Cerebellar cortex (tissue), 1 donor: ENCODE measurements around the gene LAMA5.
A peak's percentile ranks its signal among the peaks of the same experiment; 100 is the strongest.

Experiments
- DNase-seq: peaks from one replicate; pipeline ENCODE4 v3.0.0-alpha.2; 2015; ENCODE audit warnings: low spot score

LAMA5 gene

DNA sequence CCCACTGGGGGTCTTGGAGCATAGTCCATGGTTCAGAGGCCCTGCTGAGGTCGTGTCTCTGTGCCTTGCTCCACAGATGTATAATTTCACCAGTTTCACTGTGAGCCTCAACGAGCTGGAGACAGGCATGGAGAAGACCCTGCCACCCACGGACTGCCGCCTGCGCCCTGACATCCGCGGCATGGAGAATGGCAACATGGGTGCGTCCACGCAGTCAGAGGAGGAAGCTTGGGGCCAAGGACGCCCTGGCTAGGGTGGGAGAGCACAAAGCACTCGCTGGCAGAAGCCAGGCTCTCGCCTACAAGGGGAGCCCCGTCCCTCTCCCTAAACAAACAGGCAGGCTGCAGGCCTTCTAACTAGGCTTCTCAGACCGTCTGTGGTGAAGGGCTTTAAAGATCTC, 78.0 kb downstream of the LAMA5 start:
- DNase-seq = no peak

GRCh38 chr20:62288535-62289105, 78.5 kb downstream of the LAMA5 start:
- peak; percentile 71 for DNase-seq

- DNase-seq = no peak
These were observed 79.2 kb downstream of the LAMA5 start for GRCh38 chr20:62287759-62288534.

DNA sequence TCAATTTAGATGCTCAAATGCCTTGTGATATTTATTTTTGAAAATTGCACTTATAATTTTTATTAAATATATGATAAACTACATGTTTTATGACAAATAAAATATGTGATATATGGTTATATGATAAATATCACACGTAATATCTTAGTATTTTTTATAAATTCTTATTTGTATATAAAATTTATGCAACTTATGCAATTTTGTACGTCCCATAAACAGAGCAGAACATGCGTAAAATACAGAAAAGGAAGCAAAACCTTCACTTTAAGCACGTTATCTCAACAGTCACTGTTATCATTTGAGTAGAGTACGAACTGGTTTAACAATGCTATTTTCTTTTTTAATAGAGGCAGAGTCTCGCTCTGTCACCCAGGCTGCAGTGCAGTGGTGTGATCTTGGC, 80.0 kb downstream of the LAMA5 start:
- no peak for DNase-seq

- DNase-seq = peak; percentile 67
These were observed 80.5 kb downstream of the LAMA5 start for GRCh38 chr20:62286493-62287064.

GRCh38 chr20:62285722-62286121, 81.4 kb downstream of the LAMA5 start:
- no peak for DNase-seq

GRCh38 chr20:62285151-62285550, 82.0 kb downstream of the LAMA5 start:
- no peak for DNase-seq

- DNase-seq = no peak
These were observed 82.7 kb downstream of the LAMA5 start for GRCh38 chr20:62284448-62284847.

DNA sequence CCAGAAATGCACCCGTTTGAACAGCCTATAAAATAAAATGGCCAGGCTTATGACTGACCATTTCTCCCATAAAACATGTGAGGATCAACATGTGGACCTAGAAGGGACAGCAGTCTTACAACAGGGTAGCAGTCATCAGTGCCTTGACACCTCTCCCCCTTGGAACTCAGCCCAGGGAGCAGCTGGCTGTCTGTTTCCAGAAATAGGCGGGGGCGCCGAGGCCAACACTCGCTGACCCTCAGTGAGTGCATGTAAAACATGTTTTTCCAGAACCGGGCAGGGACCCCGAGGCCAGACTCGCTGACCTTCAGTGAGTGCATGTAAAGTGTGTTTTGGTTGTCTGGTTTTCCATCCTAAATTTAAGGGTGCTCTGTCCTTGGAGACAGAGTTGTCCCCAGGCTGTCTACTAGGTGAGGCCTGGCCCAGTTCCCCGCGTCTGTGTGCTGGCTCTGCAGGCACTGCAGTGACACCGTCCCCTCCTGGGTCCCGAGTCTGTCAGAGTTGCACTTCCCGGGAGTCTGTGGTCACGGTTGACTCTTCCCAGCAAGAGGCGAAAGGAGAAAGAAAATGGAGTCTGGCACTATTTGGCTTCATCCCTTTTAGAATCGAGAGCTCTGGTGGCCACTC, 84.1 kb downstream of the LAMA5 start:
- DNase-seq = no peak

- no peak for DNase-seq
These were observed 85.0 kb downstream of the LAMA5 start for GRCh38 chr20:62282103-62282502.

DNA sequence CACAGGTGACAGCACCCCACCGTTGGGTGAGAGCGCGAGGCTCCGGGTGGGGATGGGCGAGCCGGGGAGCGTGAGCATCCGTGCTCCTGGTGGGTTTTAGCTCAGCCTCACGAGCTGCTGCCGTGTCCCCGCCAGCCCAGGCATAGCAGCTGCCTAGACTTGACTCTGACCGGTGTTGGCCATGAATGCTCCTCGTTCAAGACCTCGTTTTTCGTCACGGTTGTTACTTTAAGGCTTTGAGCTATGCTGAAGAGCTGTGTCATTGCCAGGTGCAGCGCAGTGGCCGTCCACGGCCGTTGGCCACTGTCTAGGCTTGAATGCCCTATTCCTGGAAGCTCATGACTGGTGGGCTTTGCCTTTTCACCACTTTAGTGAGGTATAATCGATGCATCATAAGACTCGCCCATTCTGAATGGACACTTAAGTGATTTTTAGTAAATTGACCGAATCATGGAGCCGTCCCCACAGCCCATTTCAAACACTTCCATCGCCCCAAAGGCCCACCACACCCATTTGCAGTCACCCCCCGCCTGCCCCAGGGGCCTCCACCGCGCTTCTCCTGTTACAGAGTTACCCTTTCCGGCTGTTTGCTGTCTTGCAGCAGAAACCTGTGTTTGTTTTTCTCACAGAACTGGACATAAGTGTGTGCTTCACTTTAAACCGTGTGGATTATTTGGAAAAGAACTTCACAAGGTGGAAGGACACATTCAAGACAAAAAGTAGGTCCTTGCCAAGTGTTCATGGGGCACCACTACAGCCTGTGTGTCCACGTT, 85.8 kb downstream of the LAMA5 start:
- DNase-seq = no peak

DNA sequence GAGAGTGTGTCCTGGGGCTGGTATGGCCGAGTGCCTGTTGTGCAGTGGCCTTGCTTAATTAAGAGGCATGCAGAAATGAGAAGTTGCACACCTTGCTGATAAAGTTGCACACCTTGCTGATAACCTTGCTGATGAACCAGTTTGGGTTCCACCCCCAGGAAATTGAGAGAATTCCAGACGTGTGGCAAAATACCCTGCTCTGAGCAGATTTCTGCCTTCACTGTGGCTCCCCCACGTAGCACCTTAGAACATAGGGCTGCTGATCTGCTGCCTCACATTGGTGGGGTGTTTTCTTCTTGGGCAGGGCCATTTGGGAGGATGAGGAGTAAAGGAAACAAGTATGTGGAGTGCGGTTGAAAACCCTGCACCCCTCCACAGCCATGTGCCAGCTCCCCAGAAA, 86.8 kb downstream of the LAMA5 start:
- no peak for DNase-seq

DNA sequence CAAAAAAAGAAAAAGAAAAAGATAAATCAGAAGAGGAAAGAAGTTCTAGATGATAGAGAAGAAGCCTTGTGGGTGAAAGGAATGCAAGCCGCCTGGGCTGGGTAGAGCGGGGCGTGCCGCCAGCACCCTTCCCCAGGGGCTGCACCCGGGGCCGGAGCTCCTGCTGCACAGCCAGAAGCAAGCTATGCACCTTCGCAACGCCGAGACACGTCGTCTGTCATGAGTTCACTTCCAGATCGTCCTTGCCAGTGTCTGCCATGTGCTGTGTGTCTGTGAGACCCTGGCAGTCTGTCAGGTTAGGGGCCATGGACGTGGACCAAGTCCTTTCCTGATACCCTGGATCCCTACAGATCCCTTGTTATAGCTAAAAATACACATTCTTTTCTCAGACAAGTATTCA, 89.9 kb downstream of the LAMA5 start:
- peak; percentile 49 for DNase-seq

DNA sequence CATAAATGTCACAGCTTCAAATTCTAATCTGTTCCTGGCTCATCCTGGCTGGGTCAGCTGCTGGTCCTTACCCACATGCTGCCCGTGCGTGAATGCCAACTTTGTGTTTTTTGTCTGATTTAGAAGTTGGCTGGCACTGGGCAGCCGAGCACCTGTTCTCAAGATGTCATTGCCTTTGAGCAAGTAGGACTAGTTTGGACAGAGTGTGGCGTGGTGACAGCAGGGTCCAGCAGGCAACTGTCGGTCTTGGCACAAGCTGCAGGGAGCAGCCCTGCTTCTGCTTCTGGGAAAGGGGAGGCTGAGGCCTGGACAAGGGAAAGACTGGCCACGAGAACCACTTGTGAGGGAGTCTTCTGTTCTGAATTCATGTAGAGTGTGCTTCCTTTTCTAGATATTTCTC, 90.7 kb downstream of the LAMA5 start:
- DNase-seq = peak; percentile 98

GRCh38 chr20:62275219-62275618, 91.9 kb downstream of the LAMA5 start:
- no peak for DNase-seq

DNA sequence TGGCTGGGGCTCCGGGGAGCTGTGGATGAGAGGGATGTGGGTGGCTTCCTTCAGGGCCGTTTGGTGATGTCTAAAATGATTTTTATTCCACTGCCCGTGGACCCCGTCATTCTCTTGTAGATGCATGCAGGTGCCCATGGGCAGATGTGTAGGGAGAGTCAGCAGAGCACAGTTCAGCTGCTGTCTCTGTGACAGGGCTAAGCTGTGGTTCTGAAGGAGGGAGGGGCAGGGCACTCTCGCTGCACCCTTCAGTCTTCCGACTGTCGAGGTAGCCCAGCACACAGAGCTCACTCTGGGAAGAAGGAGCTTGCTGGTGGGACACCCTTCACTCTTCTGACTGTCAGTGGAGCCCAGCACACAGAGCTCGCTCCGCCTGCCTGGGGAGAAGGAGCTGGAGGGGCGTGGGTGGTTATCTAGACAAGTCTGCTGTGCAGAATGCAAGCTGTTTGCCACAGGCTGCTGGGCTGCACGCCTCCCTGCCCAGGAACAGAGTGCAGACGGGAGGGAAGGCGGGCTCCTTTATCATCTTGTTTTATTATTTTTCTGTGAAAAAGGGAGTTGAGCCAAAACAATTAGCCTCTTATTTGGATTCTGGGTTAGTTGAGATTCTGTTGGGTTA, 92.7 kb downstream of the LAMA5 start:
- DNase-seq = peak; percentile 59

DNA sequence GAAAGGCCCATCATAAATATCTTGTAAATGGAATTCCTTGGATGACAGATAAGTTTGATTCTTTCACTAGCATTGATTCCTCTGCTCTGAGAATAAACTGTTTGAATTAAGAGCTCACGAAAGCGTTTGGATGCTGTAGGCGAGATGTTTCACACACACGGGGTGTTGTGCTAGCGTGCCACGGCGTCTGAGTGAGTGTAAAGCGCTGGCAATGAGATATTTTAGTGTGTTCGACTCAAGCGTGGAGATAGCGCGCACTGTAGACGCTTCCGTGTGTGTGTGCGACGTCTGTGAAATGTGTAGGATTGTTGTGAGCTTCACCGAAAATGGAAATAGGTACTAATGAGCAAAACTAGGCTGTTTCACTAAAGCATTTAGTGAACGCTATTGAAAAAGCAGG, 93.7 kb downstream of the LAMA5 start:
- DNase-seq = no peak

GRCh38 chr20:62272200-62272599, 94.9 kb downstream of the LAMA5 start:
- no peak for DNase-seq

DNA sequence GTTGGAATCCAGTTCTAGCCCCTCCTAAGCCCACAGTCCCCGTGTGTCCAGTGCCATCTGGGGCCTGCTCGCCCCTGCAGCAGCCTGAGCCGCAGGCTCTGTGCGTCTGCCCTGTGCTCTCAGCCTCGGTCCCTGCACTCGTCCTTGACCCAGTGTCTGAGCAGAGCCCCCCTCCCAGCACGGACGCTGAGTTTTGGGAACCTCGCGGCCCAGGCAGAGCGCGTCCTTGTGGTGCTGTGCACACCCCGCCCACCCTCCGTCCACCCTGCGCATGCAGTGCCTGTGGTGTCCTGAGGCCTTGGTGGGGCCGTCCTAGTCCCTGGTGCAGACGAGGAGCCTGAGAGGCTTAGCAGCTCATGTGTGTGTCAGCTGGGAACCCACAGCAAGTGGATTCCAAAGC, 97.2 kb downstream of the LAMA5 start:
- DNase-seq = no peak

DNA sequence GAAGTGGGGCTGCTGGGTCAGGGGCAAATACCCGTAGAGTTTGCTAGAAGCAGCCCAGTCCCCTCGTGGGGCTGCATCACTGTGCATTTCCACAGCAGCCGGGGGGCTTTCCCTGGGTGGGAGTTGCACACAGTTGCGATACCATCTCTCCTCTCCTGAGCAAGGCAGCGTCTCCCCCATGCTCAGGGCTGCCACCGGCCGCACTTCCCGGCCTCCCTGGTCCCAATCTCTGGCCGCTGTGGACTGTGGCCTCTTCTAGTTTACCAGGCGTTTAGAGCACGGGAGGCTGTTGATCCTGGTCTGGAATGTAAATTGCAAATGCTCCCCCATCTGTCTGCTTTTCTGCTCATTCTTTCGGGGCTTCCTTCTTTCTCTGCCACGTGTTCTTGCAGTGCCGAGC, 97.7 kb downstream of the LAMA5 start:
- DNase-seq = peak; percentile 37

DNA sequence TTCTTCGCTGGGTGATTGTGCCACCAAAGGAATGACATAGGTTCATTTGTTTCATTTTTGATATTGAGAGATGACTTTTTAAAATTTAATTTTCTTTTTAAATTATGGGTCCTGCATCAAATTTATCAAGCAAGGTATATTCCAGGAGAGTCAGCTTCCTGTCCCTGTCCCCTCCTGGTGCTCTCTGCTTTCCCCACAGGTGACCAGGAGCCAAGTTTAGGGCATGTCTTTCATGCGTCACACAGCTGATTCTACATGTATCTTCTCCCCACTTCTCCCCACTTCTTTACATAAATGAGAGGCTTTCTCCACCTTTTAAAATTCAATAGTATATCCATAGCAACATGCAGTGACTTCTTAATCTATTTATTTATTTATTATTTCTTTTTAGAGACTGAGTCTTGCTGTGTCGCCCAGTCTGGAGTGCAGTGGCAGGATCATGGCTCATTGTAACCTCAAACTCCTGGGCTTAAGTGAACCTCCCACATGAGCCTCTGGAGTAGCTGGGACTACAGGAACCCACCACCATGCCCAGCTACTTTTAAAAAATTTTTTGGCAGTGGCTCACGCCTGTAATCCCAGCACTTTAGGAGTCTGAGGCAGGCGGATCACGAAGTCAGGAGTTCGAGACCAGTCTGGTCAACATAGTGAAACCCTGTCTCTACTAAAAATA, 98.7 kb downstream of the LAMA5 start:
- DNase-seq = no peak
